ENCODE data around the gene PROM1.

DNA sequence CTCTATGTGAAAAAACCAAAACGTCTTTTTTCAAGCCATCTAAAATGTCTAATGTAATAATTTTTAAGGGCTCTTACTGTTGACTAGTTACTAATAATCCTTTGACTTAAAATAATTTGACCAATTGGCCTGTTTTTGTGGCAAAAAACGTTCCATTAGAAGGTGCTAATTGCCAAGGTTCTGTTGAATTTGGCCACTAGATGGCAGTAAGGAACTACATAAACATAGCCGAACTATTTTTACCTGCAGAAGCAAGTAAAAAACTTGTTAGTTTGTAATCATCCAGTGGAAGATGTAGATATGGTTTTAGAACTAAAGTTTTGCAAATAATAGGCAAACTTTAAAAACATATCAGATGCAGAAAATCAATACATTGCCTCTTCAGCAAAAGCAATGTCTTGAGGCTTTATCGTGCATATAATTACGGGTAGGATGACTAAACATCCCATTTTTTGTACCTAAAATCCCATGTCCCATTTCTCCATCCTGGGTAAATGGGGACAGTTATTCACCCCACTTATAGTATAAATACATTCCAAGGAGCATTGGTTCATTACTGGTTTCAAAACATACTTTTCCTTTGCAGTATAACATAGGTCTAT is 57.6 kb downstream of the PROM1 start:
- TF ChIP-seq EP300 (IDR thresholded peaks at IDR 0.05) (no peak), POLR2AphosphoS5 (IDR thresholded peaks at IDR 0.05) (no peak), POLR2A (IDR thresholded peaks at IDR 0.05) (no peak)
- TF ChIP-seq, protein P1, sequence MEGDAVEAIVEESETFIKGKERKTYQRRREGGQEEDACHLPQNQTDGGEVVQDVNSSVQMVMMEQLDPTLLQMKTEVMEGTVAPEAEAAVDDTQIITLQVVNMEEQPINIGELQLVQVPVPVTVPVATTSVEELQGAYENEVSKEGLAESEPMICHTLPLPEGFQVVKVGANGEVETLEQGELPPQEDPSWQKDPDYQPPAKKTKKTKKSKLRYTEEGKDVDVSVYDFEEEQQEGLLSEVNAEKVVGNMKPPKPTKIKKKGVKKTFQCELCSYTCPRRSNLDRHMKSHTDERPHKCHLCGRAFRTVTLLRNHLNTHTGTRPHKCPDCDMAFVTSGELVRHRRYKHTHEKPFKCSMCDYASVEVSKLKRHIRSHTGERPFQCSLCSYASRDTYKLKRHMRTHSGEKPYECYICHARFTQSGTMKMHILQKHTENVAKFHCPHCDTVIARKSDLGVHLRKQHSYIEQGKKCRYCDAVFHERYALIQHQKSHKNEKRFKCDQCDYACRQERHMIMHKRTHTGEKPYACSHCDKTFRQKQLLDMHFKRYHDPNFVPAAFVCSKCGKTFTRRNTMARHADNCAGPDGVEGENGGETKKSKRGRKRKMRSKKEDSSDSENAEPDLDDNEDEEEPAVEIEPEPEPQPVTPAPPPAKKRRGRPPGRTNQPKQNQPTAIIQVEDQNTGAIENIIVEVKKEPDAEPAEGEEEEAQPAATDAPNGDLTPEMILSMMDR (IDR thresholded peaks at IDR 0.05) = peak; percentile 58 to 79 (median 70)
